Calu3 (cell line): ENCODE measurements around the gene NBDY. TPM values are rescaled to one million over a fixed set of nuclear protein-coding genes. Genes with fewer than 3 reads are reported as not detected.

Experiments
- BruUV-seq: library from RNA; stranded (reverse); fragments of 400-500 nt; replicated peaks from 2 replicates; lab custom pipeline; 2021; lab: Mats Ljungman, UMichigan
- CTCF ChIA-PET: fragments of 300-600 bp; sonication (Branson Sonifier 250); formaldehyde crosslinking; loops from one replicate; lab custom pipeline; 2022; ENCODE audit warnings: antibody characterized with exemption; lab: Charles Lee
- DNase-seq: peaks from one replicate; pipeline ENCODE4 v3.0.0; 2022
- H3K27ac Mint-ChIP-seq: one replicate; pipeline ENCODE4 v1.8.0; 2022; ENCODE audit warnings: mixed read lengths; ENCODE audit not compliant: unreplicated experiment
- H3K27me3 Mint-ChIP-seq: one replicate; pipeline ENCODE4 v1.8.0; 2022; ENCODE audit warnings: mixed read lengths; ENCODE audit not compliant: unreplicated experiment
- H3K36me3 Mint-ChIP-seq: one replicate; pipeline ENCODE4 v1.8.0; 2022; ENCODE audit warnings: mild to moderate bottlenecking, moderate library complexity, mixed read lengths; ENCODE audit not compliant: insufficient read depth, unreplicated experiment
- H3K4me1 Mint-ChIP-seq: one replicate; pipeline ENCODE4 v1.8.0; 2022; ENCODE audit warnings: mild to moderate bottlenecking, low read depth, mixed read lengths; ENCODE audit not compliant: unreplicated experiment
- H3K4me3 Mint-ChIP-seq: one replicate; pipeline ENCODE4 v1.8.0; 2022; ENCODE audit warnings: mild to moderate bottlenecking, low read depth, moderate library complexity, mixed read lengths; ENCODE audit not compliant: unreplicated experiment
- H3K9me3 Mint-ChIP-seq: one replicate; pipeline ENCODE4 v1.8.0; 2022; ENCODE audit warnings: low read depth, mixed read lengths; ENCODE audit not compliant: unreplicated experiment
- CTCF ChIP-seq: fragments of 200-600 bp; IDR thresholded peaks from one replicate; pipeline ENCODE4 v1.8.0; 2022; ENCODE audit warnings: antibody characterized with exemption; ENCODE audit not compliant: unreplicated experiment
- intact Hi-C: fragments of 100-400 bp; cut with micrococcal nuclease; formaldehyde crosslinking; loops from one replicate; pipeline ENCODE4 v1.10.0; 2022; ENCODE audit not compliant: unreplicated experiment
- total RNA-seq: library from RNA; stranded (reverse); gene quantifications from 2 replicates; pipeline ENCODE4 v1.2.3, GENCODE V29; 2022

The NBDY gene
- total RNA-seq, 1 experiment from 2014 or later = 57.1 TPM

GRCh38 chrX:56738670-56739069 lies 9.6 kb downstream of the NBDY start:
- no peak for DNase-seq
- TF ChIP-seq CTCF = no peak
- CTCF ChIA-PET = interaction anchor here (1.1 kb wide), 1 partner anchor 10 kb away, joined by 4 read pairs; the partner anchor contains the start of gene NBDY
- intact Hi-C loops = no loop called here
- Mint-ChIP-seq H3K36me3 (peaks cover 14% of the 10 kb centered on the region), H3K9me3 (peaks cover 11% of the 10 kb centered on the region), H3K4me3 (peak overlapping the region; percentile 14), H3K27me3 (no peaks in the 10 kb centered on the region), H3K27ac (peak overlapping the region; percentile 19), H3K4me1 (peaks cover 16% of the 10 kb centered on the region)
- BruUV-seq = no TSS peak

GRCh38 chrX:56744996-56745395 lies 16.0 kb downstream of the NBDY start:
- DNase-seq = no peak
- H3K9me3 Mint-ChIP-seq = peaks cover 7% of the 10 kb centered on the region
- CTCF ChIA-PET = no interaction called here
- H3K27me3 Mint-ChIP-seq = no peaks in the 10 kb centered on the region
- intact Hi-C loops = no loop called here
- BruUV-seq = no TSS peak
- no peak overlapping the region for H3K27ac Mint-ChIP-seq
- H3K4me3 Mint-ChIP-seq = no peak overlapping the region
- TF ChIP-seq CTCF = no peak
- H3K36me3 Mint-ChIP-seq = peaks cover 6% of the 10 kb centered on the region
- H3K4me1 Mint-ChIP-seq = peaks cover 13% of the 10 kb centered on the region

GRCh38 chrX:56746996-56747395 lies 18.0 kb downstream of the NBDY start:
- intact Hi-C loops = no loop called here

GRCh38 chrX:56751071-56751470 lies 22.0 kb downstream of the NBDY start:
- no peak for DNase-seq
- no peak for TF ChIP-seq CTCF
- Mint-ChIP-seq H3K9me3 (peaks cover 13% of the 10 kb centered on the region), H3K36me3 (peaks cover 1% of the 10 kb centered on the region), H3K27me3 (no peaks in the 10 kb centered on the region), H3K4me3 (no peak overlapping the region), H3K27ac (peak overlapping the region; percentile 17), H3K4me1 (peaks cover 28% of the 10 kb centered on the region)
- CTCF ChIA-PET = no interaction called here
- intact Hi-C loops = no loop called here
- BruUV-seq = no TSS peak

More at GRCh38 chrX:56746996-56747395, 18.0 kb downstream of the NBDY start:
- TF ChIP-seq CTCF = no peak
- DNase-seq = no peak
- no TSS peak for BruUV-seq
- peaks cover 6% of the 10 kb centered on the region for H3K36me3 Mint-ChIP-seq
- peaks cover 5% of the 10 kb centered on the region for H3K9me3 Mint-ChIP-seq
- no peak overlapping the region for H3K4me3 Mint-ChIP-seq
- H3K27ac Mint-ChIP-seq = peak overlapping the region; percentile 32
- no peaks in the 10 kb centered on the region for H3K27me3 Mint-ChIP-seq
- H3K4me1 Mint-ChIP-seq = peaks cover 28% of the 10 kb centered on the region
- CTCF ChIA-PET = no interaction called here
